ENCODE measurements around the gene GPC5. TPM values are rescaled to one million over a fixed set of nuclear protein-coding genes. Genes with fewer than 3 reads are reported as not detected.
A peak's percentile ranks its signal among the peaks of the same experiment; 100 is the strongest.

GPC5 gene
- total and polyA plus RNA-seq, 9 of the 15 experiments (the other 6 are each of a cell fraction or from before 2014, with no cell fraction given), result 0.18 to 0.27 TPM; not detected in 7

GRCh38 chr13:91493442-91493841 is 95.0 kb downstream of the GPC5 start (continued):
- TF ChIP-seq ZBTB40 (IDR thresholded peaks at IDR 0.05) (no peak), ZBTB40 (CRISPR knock-in tag; IDR thresholded peaks at IDR 0.05) (0 out of 2 replicates have a peak, but pooled peaks have one; percentile 40), ZNF134 (CRISPR knock-in tag; conservative IDR thresholded peaks at IDR 0.05) (no peak), RBM34 (IDR thresholded peaks at IDR 0.05; ENCODE audit: borderline replicate concordance, insufficient read depth, low read length) (no peak), YBX1 (IDR thresholded peaks at IDR 0.05) (no peak), RAD21 (CRISPR knock-in tag; conservative IDR thresholded peaks at IDR 0.05 in 1 of 2, IDR thresholded peaks at IDR 0.05 in 1 of 2) (peak in 1 of 2 experiments; percentile 68; a peak in 2 of 4 replicates), BCLAF1 (IDR thresholded peaks at IDR 0.05; ENCODE audit: borderline replicate concordance in 1 of 2, control insufficient read depth in 1 of 2, low read depth in 2 of 2, low read length in 1 of 2) (no peak), GTF2A2 (tag; IDR thresholded peaks at IDR 0.05) (no peak), PYGO2 (tag; IDR thresholded peaks at IDR 0.05) (no peak), NKRF (IDR thresholded peaks at IDR 0.05; ENCODE audit: borderline replicate concordance) (no peak), ARNT (IDR thresholded peaks at IDR 0.05) (no peak), ZFX (CRISPR knock-in tag; IDR thresholded peaks at IDR 0.05) (no peak; the same call in 1 of the 2 replicates), POLR2H (tag; IDR thresholded peaks at IDR 0.05; ENCODE audit: low read depth) (no peak), NR2F6 (CRISPR knock-in tag; IDR thresholded peaks at IDR 0.05) (no peak)
